Smooth muscle cell (in vitro differentiated cells): ENCODE data around the gene BCAM. TPM values are rescaled to one million over a fixed set of nuclear protein-coding genes. Genes with fewer than 3 reads are reported as not detected.

ENCODE experiments used
- DNase-seq: peaks from one replicate; lab custom pipeline; 2025; ENCODE audit not compliant: unreplicated experiment; lab: John Stamatoyannopoulos, UW
- H2AFZ ChIP-seq: fragments of 200-600 bp; sonication (generic); 2 replicates; pipeline ENCODE4 v1.6.0; 2016; ENCODE audit warnings: antibody characterized with exemption, low read depth, mild to moderate bottlenecking
- H3F3A ChIP-seq: fragments of 200-600 bp; sonication (generic); 2 replicates; pipeline ENCODE4 v1.6.0; 2017; ENCODE audit warnings: antibody characterized with exemption, low read depth
- H3K27ac ChIP-seq: fragments of 200-600 bp; sonication (generic); 2 replicates; pipeline ENCODE4 v1.5.1; 2016; ENCODE audit warnings: low read depth, mild to moderate bottlenecking
- H3K27me3 ChIP-seq: fragments of 200-600 bp; sonication (generic); 2 replicates; pipeline ENCODE4 v1.6.1; 2016; ENCODE audit warnings: low read depth, mild to moderate bottlenecking
- H3K36me3 ChIP-seq: fragments of 200-600 bp; sonication (generic); 2 replicates; pipeline ENCODE4 v1.5.1; 2016; ENCODE audit warnings: low read depth
- H3K4me1 ChIP-seq: fragments of 200-600 bp; sonication (generic); 2 replicates; pipeline ENCODE4 v1.5.1; 2016; ENCODE audit warnings: low read depth
- H3K4me2 ChIP-seq: fragments of 200-600 bp; sonication (generic); 2 replicates; pipeline ENCODE4 v1.6.0; 2016; ENCODE audit warnings: mild to moderate bottlenecking
- H3K4me3 ChIP-seq: fragments of 200-600 bp; sonication (generic); 2 replicates; pipeline ENCODE4 v1.5.1; 2016; ENCODE audit warnings: mild to moderate bottlenecking
- H3K79me2 ChIP-seq: fragments of 200-600 bp; sonication (generic); 2 replicates; pipeline ENCODE4 v1.6.0; 2016; ENCODE audit warnings: low read depth, mild to moderate bottlenecking
- H3K9ac ChIP-seq: fragments of 200-600 bp; sonication (generic); 2 replicates; pipeline ENCODE4 v1.6.0; 2016; ENCODE audit warnings: low read depth
- H3K9me3 ChIP-seq: fragments of 200-600 bp; sonication (generic); replicated peaks from 2 replicates; pipeline ENCODE4 v1.5.1; 2016; ENCODE audit warnings: low read depth
- H4K20me1 ChIP-seq: fragments of 200-600 bp; sonication (generic); 2 replicates; pipeline ENCODE4 v1.6.0; 2016; ENCODE audit warnings: low read depth
- CTCF ChIP-seq: fragments of 200-600 bp; sonication (generic); IDR thresholded peaks from 2 replicates; pipeline ENCODE4 v1.5.1; 2017; ENCODE audit warnings: borderline replicate concordance, mild to moderate bottlenecking, antibody characterized with exemption; ENCODE audit not compliant: insufficient read depth, poor library complexity, severe bottlenecking
- WGBS: methylation state at CpG from one replicate; pipeline ENCODE4 v1.1.7; 2016; ENCODE audit warnings: low lambda C conversion rate; 5-methylcytosine and 5-hydroxymethylcytosine counted together
- polyA plus RNA-seq: library from polyadenylated mRNA; unstranded; fragments of >200 nt; fragmentation: Nextera tagmentation; extraction: Ambion mirVana; gene quantifications from 2 replicates; pipeline ENCODE4 v1.2.1, GENCODE V29; 2016
- total RNA-seq: library from RNA; depleted of rRNA; stranded (reverse); fragments of >200 nt; gene quantifications from 2 replicates; pipeline ENCODE4 v1.2.3, GENCODE V29; 2014

The BCAM gene
- total and polyA plus RNA-seq, 2 experiments from 2014 or later: 1.5 to 5.0 TPM

- TF ChIP-seq CTCF: no peak
- H3K9ac ChIP-seq: no peak overlapping the region
- 92% methylated on average over 9 of the region's 9 CpGs for WGBS
Measured at GRCh38 chr19:44792281-44792680, 16.6 kb upstream of the BCAM start.

GRCh38 chr19:44794610-44795009 lies 14.3 kb upstream of the BCAM start:
- no peak for DNase-seq
- Histone ChIP-seq H3K4me1 (no peaks in the 10 kb centered on the region), H3K36me3 (no peaks in the 10 kb centered on the region), H2AFZ (no peak overlapping the region), H3K4me3 (no peak overlapping the region), H3K4me2 (no peak overlapping the region), H3F3A (no peaks in the 10 kb centered on the region), H4K20me1 (no peaks in the 10 kb centered on the region), H3K9me3 (no peaks in the 10 kb centered on the region), H3K27ac (no peak overlapping the region), H3K79me2 (no peaks in the 10 kb centered on the region), H3K9ac (no peak overlapping the region), H3K27me3 (no peaks in the 10 kb centered on the region)
- 97% methylated on average over 4 of the region's 4 CpGs for WGBS
- TF ChIP-seq CTCF: no peak

More at GRCh38 chr19:44792281-44792680, 16.6 kb upstream of the BCAM start:
- no peaks in the 10 kb centered on the region for H3K9me3 ChIP-seq
- no peak for DNase-seq
- no peak overlapping the region for H2AFZ ChIP-seq
- no peak overlapping the region for H3K27ac ChIP-seq
- no peaks in the 10 kb centered on the region for H3K36me3 ChIP-seq
- H3K79me2 ChIP-seq: no peaks in the 10 kb centered on the region
- no peak overlapping the region for H3K4me3 ChIP-seq
- H3F3A ChIP-seq: no peaks in the 10 kb centered on the region
- H3K4me1 ChIP-seq: no peaks in the 10 kb centered on the region
- H3K4me2 ChIP-seq: no peak overlapping the region
- no peaks in the 10 kb centered on the region for H3K27me3 ChIP-seq
- H4K20me1 ChIP-seq: no peaks in the 10 kb centered on the region

- no peak for TF ChIP-seq CTCF
Measured at GRCh38 chr19:44795398-44795987, 13.4 kb upstream of the BCAM start.

GRCh38 chr19:44796701-44797115 lies 12.2 kb upstream of the BCAM start:
- H3K4me3 ChIP-seq: no peak overlapping the region
- no peaks in the 10 kb centered on the region for H3K36me3 ChIP-seq
- TF ChIP-seq CTCF: no peak
- no peaks in the 10 kb centered on the region for H4K20me1 ChIP-seq
- no peaks in the 10 kb centered on the region for H3K27me3 ChIP-seq
- DNase-seq: no peak
- no peak overlapping the region for H3K4me2 ChIP-seq
- H2AFZ ChIP-seq: peak overlapping the region; percentile 33
- no peaks in the 10 kb centered on the region for H3F3A ChIP-seq
- 46% methylated on average over 12 of the region's 12 CpGs for WGBS
- H3K9me3 ChIP-seq: no peaks in the 10 kb centered on the region
- no peaks in the 10 kb centered on the region for H3K4me1 ChIP-seq
- no peaks in the 10 kb centered on the region for H3K79me2 ChIP-seq
- no peak overlapping the region for H3K9ac ChIP-seq
- no peak overlapping the region for H3K27ac ChIP-seq

More at GRCh38 chr19:44795398-44795987, 13.4 kb upstream of the BCAM start:
- no peaks in the 10 kb centered on the region for H4K20me1 ChIP-seq
- H3F3A ChIP-seq: no peaks in the 10 kb centered on the region
- H3K79me2 ChIP-seq: no peaks in the 10 kb centered on the region
- no peaks in the 10 kb centered on the region for H3K9me3 ChIP-seq
- H3K27ac ChIP-seq: no peak overlapping the region
- H3K4me1 ChIP-seq: no peaks in the 10 kb centered on the region
- H3K27me3 ChIP-seq: no peaks in the 10 kb centered on the region
- 96% methylated on average over 13 of the region's 13 CpGs for WGBS
- no peak overlapping the region for H2AFZ ChIP-seq
- no peak overlapping the region for H3K4me2 ChIP-seq
- H3K4me3 ChIP-seq: no peak overlapping the region
- H3K9ac ChIP-seq: no peak overlapping the region
- H3K36me3 ChIP-seq: no peaks in the 10 kb centered on the region
- no peak for DNase-seq
